ENCODE data around the gene ENTHD1. TPM values are rescaled to one million over a fixed set of nuclear protein-coding genes. Genes with fewer than 3 reads are reported as not detected.

The ENTHD1 gene
- total RNA-seq, 1 experiment from 2014 or later, result not detected

DNA sequence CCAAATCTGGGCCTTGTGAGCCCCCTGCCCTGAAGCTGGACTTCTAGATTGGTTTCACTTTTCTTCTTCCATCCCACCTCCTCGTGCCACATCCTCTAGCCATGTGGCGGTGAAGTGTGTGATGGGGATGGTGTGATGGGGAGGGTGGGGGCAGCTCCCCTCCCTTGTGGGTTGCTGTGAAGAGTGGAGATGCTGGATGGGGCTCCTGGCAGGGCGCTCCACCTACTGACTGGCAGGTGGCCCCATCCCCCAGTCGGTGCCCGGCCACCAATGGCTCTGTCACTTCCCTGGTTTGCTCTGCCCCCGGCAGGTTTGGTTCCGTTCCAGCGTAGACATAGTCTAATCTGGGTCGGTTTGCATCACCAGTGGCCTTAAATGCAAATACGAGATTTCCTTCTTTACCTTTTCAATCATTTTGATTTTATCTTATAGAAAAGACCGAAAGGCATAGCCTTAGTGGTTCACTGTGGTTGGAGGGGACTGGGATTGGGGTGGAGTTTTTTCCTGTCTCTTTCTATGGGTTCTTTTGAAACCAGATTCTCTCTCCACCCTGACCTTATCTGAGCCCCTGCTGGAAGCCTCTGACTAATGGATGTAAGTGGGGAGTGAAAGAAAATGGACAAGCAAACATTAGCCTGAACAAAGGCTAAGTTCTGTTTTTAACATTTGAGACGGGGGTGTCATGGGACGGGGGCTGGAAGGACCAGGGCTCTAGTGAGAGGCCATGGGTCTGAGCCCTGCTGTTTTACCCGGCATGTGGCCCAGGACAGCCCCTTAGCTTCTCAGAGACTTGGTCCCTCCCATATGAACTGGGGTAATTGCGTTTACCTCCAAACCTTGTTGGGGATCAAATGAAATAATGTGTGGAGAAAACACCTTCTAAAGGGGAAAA lies 173.8 kb downstream of the ENTHD1 start:
- no CpG with 5 or more reads among the region's 15 CpGs for WGBS (ENCODE audit: extremely low coverage, insufficient read length, low lambda C conversion rate)
- Mint-ChIP-seq H3K4me3 (no peak overlapping the region), H3K9me3 (no peaks in the 10 kb centered on the region), H3K4me1 (peaks cover 13 to 19% of the 10 kb centered on the region in 2 experiments), H3K27me3 (ENCODE audit: low read depth) (peaks cover 11% of the 10 kb centered on the region), H3K27ac (no peak overlapping the region), H3K36me3 (ENCODE audit: insufficient read depth in 1 of 3, low read depth in 3 of 3) (no peaks in the 10 kb centered on the region)
- no peaks in the 10 kb centered on the region for H3K9me3 ChIP-seq (ENCODE audit: control insufficient read depth, low read depth, low read length)
- no peak overlapping the region for H2BK5ac ChIP-seq (ENCODE audit: insufficient read length, low read length)
- no peaks in the 10 kb centered on the region for H3K79me2 ChIP-seq (ENCODE audit: insufficient read depth, low read length)
- H3K14ac ChIP-seq (ENCODE audit: insufficient read depth, low read length), result no peak overlapping the region
- H3K4me2 ChIP-seq (ENCODE audit: insufficient read depth, insufficient read length, low read length), result no peak overlapping the region
- H2BK120ac ChIP-seq (ENCODE audit: low read depth, low read length, poor library complexity, severe bottlenecking), result no peak overlapping the region
- H3K23ac ChIP-seq (ENCODE audit: insufficient read length, low read depth, low read length), result no peak overlapping the region
- no peak overlapping the region for H3K4ac ChIP-seq (ENCODE audit: low read depth, low read length)
- H3K18ac ChIP-seq (ENCODE audit: insufficient read length, low read depth, low read length), result no peak overlapping the region
- H3K23me2 ChIP-seq (ENCODE audit: insufficient read length, low read depth, low read length, poor library complexity, severe bottlenecking), result no peaks in the 10 kb centered on the region
- H2AFZ ChIP-seq (ENCODE audit: low read length), result no peak overlapping the region
- no peak overlapping the region for H2BK12ac ChIP-seq (ENCODE audit: insufficient read length, low read depth, low read length)
- H4K20me1 ChIP-seq (ENCODE audit: control insufficient read depth, insufficient read depth, insufficient read length), result no peaks in the 10 kb centered on the region
- H2BK15ac ChIP-seq (ENCODE audit: low read depth, low read length), result no peak overlapping the region
- H3K27me3 ChIP-seq (ENCODE audit: insufficient read depth, low read length), result no peaks in the 10 kb centered on the region
- no peak overlapping the region for H3K56ac ChIP-seq (ENCODE audit: insufficient read length, low read depth, low read length)
- H3K4me1 ChIP-seq (ENCODE audit: insufficient read depth, low read length), result no peaks in the 10 kb centered on the region
- no peak for DNase-seq
- no peaks in the 10 kb centered on the region for H3K79me1 ChIP-seq (ENCODE audit: insufficient read depth, low read depth, low read length, poor library complexity, severe bottlenecking)
- no peak overlapping the region for H4K91ac ChIP-seq (ENCODE audit: insufficient read length, low read depth, low read length)
- H3K9ac ChIP-seq (ENCODE audit: extremely low read depth, insufficient read length, low read length), result no peak overlapping the region
- TF ChIP-seq, protein P1, sequence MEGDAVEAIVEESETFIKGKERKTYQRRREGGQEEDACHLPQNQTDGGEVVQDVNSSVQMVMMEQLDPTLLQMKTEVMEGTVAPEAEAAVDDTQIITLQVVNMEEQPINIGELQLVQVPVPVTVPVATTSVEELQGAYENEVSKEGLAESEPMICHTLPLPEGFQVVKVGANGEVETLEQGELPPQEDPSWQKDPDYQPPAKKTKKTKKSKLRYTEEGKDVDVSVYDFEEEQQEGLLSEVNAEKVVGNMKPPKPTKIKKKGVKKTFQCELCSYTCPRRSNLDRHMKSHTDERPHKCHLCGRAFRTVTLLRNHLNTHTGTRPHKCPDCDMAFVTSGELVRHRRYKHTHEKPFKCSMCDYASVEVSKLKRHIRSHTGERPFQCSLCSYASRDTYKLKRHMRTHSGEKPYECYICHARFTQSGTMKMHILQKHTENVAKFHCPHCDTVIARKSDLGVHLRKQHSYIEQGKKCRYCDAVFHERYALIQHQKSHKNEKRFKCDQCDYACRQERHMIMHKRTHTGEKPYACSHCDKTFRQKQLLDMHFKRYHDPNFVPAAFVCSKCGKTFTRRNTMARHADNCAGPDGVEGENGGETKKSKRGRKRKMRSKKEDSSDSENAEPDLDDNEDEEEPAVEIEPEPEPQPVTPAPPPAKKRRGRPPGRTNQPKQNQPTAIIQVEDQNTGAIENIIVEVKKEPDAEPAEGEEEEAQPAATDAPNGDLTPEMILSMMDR (conservative IDR thresholded peaks at IDR 0.05), result no peak
- H4K8ac ChIP-seq (replicated peaks; ENCODE audit: insufficient read length, low read depth, low read length), result no peak overlapping the region
- H2BK20ac ChIP-seq (ENCODE audit: low read depth, low read length, poor library complexity, severe bottlenecking), result no peak overlapping the region
- no peak overlapping the region for H2AK5ac ChIP-seq (ENCODE audit: insufficient read length, low read length)
- H3K27ac ChIP-seq (ENCODE audit: insufficient read length, low read depth, low read length), result no peak overlapping the region
- H3T11ph ChIP-seq (ENCODE audit: low read length), result no peak overlapping the region
- H4K5ac ChIP-seq (ENCODE audit: insufficient read length, low read depth, low read length), result no peak overlapping the region
